ENCODE measurements around the gene PITX2. TPM values are rescaled to one million over a fixed set of nuclear protein-coding genes. Genes with fewer than 3 reads are reported as not detected.

The PITX2 gene
- total and polyA plus RNA-seq, 2 of the 13 experiments (the other 11 are each of a cell fraction or from before 2014, with no cell fraction given): not detected

- TF ChIP-seq ZNF121 (CRISPR knock-in tag; IDR thresholded peaks at IDR 0.05) (no peak), ZNF251 (CRISPR knock-in tag; IDR thresholded peaks at IDR 0.05) (no peak), MAX (IDR thresholded peaks at IDR 0.05) (no peak)
Measured at GRCh38 chr4:110614173-110614963, 8.5 kb downstream of the PITX2 start (continued).

GRCh38 chr4:110613745-110614144, 9.1 kb downstream of the PITX2 start:
- DNase-seq (ENCODE audit: low spot score) (no peak), ATAC-seq (no peak), FAIRE-seq (no peak)
- Histone ChIP-seq H3K4me2 (ENCODE audit: low read depth, low read length) (no peak overlapping the region), H3K36me3 (replicated peaks in 1 of 2; ENCODE audit: control insufficient read depth in 1 of 2, insufficient read depth in 2 of 2, low read length in 2 of 2) (no peaks in the 10 kb centered on the region), H3K27me3 (ENCODE audit: control insufficient read depth in 1 of 2, insufficient read depth in 2 of 2, low read length in 2 of 2) (peaks cover 3 to 68% of the 10 kb centered on the region in 2 experiments), H3K79me2 (ENCODE audit: insufficient read depth, low read length) (no peaks in the 10 kb centered on the region), H3K4me1 (ENCODE audit: insufficient read depth, low read length) (0 out of 2 replicates have a peak, but pooled peaks cover 12% of the 10 kb centered on the region), H3K27ac (ENCODE audit: extremely low read length, insufficient read depth, low read length) (no peak overlapping the region), H2AFZ (ENCODE audit: low read length) (no peak overlapping the region), H4K20me1 (ENCODE audit: insufficient read depth, low read length) (no peaks in the 10 kb centered on the region), H3K9me3 (ENCODE audit: low read length) (no peaks in the 10 kb centered on the region), H3K9ac (ENCODE audit: insufficient read depth, low read depth, low read length) (no peak overlapping the region), H3K4me3 (replicated peaks in 1 of 3; ENCODE audit: insufficient read depth in 1 of 3, low read depth in 2 of 3, low read length in 3 of 3) (no peak overlapping the region)
- BruUV-seq (replicated peaks): no TSS peak
- intact Hi-C loops (cut with micrococcal nuclease; ENCODE audit: unreplicated experiment): no loop called here
- ChIA-PET POLR2A (no interaction called here), CTCF (ENCODE audit: low intra/inter-chr PET ratio, low total read pairs) (no interaction called here)
- in situ Hi-C loops (cut with HindIII; ENCODE audit: extremely low pct_ligation_motif_present, low pct_unique_long_range_greater_than_20kb): no loop called here
- 9% methylated on average over 3 of the region's 3 CpGs for WGBS (ENCODE audit: low lambda C conversion rate)
- TF ChIP-seq ZNF616 (CRISPR knock-in tag; IDR thresholded peaks at IDR 0.05; ENCODE audit: low read depth) (no peak), ZNF546 (CRISPR knock-in tag; conservative IDR thresholded peaks at IDR 0.05) (no peak), HOMEZ (CRISPR knock-in tag; IDR thresholded peaks at IDR 0.05; ENCODE audit: low read depth) (no peak), ZNF331 (CRISPR knock-in tag; IDR thresholded peaks at IDR 0.05) (no peak)
